HG03469 (cell line): Measurements from ENCODE around the gene TCF3.

ENCODE experiments used
- ATAC-seq: cut with Tn5 transposase; IDR thresholded peaks from one replicate; pipeline ENCODE4 v1.9.1; 2021; ENCODE audit warnings: mild to moderate bottlenecking, moderate library complexity, moderate number of reproducible peaks; ENCODE audit not compliant: unreplicated experiment

Gene TCF3

GRCh38 chr19:1567848-1568227, 84.6 kb downstream of the TCF3 start:
- no peak for ATAC-seq

- ATAC-seq, result no peak
These were observed 85.1 kb downstream of the TCF3 start for GRCh38 chr19:1567116-1567847.

GRCh38 chr19:1566392-1567115, 85.9 kb downstream of the TCF3 start:
- ATAC-seq, result no peak

GRCh38 chr19:1563251-1563650, 89.2 kb downstream of the TCF3 start:
- no peak for ATAC-seq

- ATAC-seq, result no peak
These were observed 91.1 kb downstream of the TCF3 start for GRCh38 chr19:1561236-1561842.

- no peak for ATAC-seq
These were observed 92.0 kb downstream of the TCF3 start for GRCh38 chr19:1560286-1560882.
